Medulla oblongata (tissue), 1 donor: ENCODE measurements around the gene TRIM67.

ENCODE experiments used
- DNase-seq: peaks from one replicate; pipeline ENCODE4 v3.0.0-alpha.2; 2015; ENCODE audit errors: extremely low spot score

Gene TRIM67

DNA sequence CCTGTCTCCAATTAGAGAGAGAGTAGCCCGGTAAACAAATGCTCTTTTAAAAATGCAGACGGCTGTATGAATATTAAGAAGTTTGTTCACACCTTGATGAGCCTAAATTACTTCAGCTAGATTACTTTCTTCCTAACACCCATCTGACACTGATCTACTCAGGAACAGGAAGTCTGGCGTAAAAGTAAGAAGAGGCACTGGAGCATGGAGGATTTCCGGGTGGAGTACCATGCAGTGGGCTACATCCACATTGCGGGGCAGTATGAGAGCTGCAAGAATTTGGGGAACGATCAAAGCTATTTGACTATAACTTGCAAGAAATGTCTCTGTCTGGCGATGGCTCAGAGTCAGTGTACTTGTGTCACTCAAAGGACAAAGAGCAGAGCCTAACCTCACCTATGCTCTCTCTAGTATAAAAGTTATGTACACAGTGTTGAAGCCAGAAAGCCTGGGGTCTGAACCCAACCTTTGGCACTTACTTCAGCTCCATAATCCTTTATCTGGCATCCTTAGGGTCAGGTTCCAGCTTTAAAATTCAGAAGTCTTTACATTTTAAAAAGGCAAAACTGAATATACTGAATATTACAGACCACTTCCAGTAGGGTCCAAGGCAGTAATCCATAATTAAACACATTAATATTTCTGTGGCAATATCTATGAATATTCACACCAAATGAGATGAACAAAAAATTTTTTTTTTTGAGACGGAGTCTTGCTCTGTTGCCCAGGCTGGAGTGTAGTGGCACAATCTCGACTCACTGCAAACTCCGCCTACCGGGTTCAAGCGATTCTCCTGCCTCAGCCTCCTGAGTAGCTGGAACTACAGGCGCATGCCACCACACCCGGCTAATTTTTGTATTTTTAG, 71.2 kb downstream of the TRIM67 start:
- no peak for DNase-seq

DNA sequence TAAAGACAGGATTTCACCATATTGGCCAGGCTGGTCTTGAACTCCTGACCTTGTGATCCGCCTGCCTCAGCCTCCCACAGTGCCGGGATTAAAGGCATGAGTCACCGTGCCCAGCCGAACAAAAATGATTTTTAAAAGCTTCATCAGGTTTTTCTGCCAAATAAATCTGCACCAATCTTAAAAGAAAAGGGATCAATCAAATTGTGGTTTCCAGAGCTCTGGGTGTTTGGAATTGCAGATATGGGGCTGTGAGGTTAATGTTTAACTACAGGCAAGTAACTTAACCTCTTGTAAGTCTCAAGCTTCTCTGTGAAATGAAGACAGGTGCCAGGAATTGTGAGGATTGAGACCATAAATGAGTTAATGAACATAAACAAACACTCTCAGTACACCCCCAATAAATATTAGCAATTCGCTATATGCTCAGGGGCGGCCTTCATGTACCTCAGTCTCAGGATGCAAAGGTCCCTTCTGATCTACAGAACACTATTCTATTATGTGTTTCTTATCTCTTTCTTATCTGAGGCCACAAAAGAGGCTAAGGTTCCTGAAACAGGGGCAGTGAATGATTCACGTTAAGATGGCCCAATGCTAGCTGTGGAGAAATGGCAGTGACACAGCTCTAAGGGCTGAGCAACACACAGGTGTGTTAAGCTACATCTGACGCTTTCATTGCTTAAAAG, 72.0 kb downstream of the TRIM67 start:
- no peak for DNase-seq

DNA sequence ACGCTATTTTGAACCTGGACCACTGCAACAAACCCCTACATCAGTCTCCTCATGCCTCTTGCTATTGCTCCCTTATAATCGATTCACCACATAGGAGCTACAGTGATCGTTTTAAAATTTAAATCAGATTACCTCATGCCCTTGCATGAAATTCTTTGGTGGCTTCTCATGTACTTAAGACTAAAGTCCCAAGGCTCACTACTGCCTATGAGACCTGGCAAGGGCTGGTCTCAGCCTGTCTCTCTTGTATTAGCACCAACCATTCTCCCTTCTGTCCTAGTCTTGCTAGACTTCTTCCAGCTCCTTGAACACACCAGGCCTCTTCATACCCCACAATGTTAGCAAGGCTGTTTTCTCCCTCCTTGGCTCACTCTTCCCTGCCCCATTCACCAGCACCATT, 72.6 kb downstream of the TRIM67 start:
- no peak for DNase-seq

DNA sequence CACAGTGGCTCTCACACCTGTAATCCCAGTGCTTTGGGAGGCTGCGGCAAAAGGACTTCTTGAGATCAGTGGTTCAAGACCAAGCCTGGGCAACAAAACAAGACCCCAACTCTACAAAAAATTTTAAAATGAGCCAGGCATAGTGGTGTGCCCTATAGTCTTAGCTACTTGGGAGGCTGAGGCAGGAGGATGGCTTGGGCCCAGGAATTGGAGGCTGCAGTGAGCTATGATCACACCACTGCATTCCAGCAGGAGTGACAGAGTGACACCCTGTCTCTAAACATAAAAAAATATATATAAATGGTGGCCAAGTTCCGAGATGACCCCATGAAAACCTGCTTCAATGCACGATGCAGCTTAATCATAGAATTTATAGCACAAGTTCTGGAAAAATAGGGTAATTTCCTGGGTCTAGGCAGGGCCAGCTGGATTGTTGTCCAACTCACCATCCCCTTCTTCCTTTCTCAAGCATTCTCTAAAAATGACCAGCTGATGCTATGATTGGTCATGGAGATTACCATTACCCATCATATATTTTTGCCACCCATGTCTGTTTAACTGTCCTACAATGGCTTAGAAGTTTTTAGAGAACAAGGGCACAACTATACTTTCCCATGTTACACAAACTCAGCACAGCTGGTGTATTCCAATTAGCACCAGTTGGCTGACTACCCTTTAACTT, 73.8 kb downstream of the TRIM67 start:
- no peak for DNase-seq

DNA sequence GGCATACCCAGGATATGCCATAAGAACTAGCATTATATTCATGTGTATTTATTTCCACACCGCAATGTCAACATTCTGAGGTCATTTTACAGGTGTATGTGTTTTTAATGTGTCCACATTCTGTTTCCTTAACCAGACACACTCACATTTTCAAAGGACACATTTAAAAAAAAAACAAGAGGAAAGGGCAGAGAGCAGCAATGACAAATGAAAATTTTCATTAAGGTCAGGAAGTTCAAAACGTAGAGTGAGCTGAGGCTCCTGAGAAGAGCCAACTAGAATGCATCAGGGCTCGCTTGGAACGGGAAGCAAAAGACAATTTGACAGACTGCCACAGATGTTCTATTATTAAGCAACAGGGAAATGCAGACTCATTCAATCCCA, 74.3 kb downstream of the TRIM67 start:
- no peak for DNase-seq

DNA sequence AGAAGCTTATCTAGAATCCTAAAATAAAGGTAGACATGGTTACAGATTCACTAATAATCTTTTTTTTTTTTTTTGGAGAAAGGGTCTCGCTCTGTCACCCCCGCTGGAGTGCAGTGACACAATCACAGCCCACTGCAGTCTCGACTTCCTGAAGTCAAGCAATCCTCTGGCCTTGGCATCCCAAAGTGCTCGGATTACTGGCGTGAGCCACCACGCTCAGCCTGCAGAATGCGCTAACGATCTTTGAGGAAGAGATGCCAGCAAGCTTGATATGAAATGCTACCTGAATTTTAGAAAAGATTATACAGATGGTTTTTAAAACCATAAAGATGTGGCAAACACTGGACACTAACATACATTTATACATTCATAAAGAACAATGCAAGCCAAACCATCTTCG, 75.1 kb downstream of the TRIM67 start:
- no peak for DNase-seq

DNA sequence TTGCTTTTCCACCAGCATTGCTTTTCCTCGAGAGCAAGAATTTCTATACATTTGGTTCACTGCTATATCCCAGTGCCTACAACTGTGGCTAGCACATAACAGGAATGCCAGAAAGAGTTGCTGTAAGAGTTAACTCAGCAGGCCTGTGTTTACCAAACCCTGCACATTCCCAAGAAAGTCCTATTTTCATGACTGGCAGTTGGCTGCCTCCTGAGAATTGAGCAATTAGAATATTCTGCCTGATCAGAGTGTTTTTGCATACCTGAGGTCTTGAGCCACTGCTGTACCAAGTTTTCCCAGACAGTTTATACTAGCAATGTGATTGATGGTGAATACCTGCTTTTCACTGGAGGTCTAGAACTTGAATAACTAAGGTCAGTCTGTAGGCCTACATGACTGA, 76.4 kb downstream of the TRIM67 start:
- no peak for DNase-seq

DNA sequence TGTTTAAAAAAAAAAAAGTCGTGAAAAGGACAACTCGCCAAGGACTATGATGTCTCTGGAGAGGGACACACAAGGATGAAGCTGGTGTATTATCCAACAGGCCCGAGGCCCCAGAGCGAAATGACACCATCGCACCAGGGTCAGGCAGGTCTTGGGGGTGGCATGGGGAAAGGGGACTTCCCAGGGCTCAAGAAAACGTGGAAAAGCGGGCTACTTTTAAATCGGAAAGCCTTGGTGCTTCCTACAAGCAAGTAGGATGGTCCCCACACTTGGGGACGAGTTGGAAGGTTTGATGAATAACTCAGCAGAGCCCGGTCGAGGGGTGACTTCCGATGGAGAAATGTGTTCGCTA, 78.6 kb downstream of the TRIM67 start:
- no peak for DNase-seq

DNA sequence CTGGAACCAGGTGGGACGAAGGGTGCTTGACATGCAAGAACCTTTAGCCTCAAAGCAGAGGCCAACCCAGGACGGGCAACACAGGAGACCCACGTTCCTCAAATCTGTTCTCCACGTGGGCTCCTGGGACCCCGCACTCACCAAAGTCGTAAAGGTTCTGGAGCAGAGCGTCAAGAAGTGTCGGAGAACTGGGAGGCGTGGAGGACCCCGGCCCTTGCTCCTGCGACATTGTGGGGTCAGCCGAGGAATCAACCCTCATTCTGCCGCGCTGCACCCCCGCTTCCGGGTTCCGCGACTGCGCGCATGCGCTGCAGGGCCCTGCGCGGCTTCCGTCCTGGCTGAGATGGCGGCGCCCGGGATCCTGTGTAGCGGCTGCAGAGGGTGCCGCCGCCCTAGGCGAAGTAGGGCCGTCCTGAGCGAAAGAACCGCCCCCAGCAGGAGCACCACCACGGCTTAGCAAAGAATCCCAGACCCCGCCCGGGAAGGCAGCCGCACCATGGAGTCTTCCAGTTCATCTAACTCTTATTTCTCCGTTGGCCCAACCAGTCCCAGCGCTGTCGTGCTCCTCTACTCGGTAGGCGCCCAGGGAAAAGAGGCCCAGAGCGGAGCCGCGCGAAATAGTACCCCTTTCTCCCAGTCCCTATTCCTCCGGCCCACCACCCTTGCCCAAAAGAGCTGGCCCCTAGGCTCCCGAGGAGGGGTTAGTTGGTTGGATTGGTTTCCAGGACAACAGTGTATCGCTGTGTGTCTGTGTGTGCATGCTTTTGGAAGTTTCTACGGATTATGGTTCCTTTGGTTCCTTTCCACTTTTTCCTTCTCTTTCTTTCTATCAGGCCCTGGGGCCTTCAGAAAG, 79.3 kb downstream of the TRIM67 start, which contains the start of gene GNPAT:
Gene GNPAT, plus strand, starts transcription at position 330 of the 853 bp plus-strand sequence. Its CDS starts 167 bp downstream, at position 497.
- peak; percentile 88 for DNase-seq

DNA sequence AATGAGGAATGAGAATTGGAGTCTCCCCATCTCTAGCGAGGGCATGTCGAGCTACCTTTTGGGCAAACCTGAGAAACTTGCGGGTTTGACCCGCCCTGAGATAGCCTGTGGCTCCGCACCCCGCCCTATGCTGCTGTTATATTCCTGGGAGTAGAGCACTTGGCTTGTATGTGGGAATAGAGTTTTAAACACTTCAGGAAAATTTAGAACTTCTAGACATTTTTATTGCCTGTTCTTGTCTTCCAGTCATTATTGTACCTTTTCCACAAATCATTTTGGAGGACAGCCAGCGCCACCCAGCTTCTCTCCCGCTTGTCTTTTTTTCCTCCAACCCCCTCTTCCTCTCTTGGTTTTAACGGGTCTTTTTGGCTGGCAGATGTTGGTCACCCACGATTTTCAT, 79.9 kb downstream of the TRIM67 start:
- DNase-seq, result peak; percentile 21

DNA sequence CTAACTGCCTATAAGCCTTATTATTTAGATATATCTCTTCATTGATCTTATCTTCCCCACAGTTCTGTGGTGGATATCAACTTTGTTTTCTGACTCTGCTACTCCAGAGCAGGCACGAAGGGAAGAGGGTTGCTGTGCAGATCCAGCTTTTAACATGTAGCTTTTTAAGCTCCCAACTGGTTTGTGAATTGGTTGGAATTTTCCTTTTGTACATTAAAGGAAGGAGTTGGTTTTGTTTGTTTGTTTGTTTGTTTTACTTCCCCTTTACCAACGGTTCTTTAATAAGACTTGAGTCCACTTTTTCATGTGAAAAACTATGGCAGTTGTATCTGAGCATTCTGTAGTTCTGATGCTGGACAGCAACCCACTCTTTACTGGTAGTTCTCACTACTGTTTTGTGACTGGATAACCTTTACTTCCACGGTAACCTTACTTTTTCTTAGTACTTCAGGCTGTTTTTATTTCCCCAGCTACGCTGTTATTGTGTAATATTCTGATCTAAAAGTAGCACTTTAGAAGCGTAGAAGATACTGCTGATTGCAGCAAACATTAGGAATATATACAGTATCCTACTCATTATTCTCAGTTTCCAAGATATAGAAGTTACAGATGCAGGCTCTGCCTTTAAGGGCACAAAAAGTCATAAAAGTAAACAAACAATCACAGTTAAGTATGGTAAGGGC, 80.8 kb downstream of the TRIM67 start:
- no peak for DNase-seq

DNA sequence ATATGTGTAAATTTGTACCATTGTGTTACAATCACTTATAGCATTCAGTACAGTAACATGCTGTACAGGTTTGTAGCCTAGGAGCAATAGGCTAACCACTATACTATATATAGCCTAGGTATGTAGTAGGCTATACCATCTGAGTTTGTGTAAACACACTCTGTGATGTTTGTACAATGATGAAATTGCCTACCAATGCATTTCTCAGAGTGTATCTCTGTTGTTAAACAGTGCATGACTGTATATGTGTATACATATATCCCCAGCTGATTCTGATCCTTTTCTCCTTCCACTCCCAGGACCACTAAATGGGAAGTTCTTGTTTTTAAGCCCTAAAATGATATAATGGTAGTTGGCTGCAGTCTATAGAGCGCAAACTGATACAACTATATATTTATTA, 86.9 kb downstream of the TRIM67 start:
- no peak for DNase-seq

DNA sequence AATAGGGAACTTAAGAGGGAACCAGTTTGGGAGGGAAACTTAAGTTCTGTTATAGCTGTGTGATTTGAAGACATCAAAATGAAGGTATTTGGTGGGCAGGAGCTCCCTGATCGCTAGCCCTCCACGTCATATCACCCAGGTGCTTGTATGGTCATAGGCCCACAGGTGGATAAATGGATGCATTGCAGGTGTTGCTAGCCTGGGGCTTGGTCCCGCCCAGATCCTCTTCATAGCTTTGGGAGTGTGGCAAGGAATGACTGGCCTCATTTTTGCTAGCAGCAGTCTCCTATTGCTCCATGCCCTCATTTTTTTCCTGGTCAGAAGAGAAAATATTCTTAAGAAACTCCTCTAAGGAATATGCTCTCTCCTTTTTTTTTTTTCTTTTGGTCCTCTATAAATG, 90.5 kb downstream of the TRIM67 start:
- DNase-seq, result no peak

DNA sequence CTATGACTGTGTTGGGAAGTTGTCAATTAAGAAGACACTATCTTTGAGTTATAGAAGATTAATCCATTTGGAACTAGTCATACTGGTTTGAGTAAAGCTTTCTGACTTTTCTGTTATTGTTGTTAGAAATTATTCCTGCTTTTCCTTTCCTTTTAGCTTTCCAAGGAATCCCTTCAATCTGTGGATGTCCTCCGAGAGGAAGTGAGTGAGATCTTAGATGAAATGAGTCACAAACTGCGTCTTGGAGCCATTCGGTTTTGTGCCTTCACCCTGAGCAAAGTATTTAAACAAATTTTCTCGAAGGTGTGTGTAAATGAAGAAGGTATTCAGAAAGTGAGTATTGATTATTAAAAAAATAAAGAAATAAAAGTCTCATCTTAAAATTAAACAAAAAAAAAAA, 98.5 kb downstream of the TRIM67 start:
- DNase-seq, result no peak

DNA sequence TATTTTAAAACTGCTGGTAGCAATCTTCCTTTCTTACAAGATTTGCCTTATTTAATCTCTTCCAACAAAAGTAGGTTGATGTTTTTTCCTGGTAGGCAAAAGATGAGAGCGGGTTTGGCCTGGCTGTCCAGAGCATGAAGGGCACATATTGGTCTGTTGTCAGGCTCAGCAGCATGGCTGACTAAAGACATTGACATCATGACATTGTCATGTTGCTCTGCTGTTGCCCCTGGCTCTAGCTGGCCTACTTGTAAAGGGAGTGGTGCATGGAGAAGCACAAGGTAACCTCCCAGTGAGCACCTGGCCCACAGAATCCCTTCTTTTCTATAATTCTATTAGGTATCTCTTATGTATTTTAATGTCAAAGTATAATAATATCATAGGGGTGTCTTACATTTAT, 102.8 kb downstream of the TRIM67 start:
- DNase-seq, result no peak

DNA sequence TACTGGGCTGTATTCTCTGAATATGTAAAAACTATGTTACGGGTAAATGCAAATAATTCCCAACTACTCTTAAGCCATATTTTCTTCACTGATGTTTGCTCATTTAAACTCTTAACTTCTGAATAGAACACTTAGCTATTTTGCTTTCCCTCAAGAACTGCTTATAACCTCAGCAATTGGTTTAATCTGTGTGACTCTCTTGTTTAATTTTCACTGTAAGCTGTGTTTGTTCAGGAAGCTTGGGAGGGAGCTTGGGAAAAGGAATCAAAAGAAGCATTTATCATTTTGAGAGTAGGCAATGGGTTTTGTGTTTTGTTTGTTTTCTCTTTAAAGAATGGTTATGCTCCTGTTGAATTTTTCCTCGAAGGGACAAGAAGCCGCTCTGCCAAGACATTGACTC, 103.5 kb downstream of the TRIM67 start:
- DNase-seq, result peak; percentile 27

DNA sequence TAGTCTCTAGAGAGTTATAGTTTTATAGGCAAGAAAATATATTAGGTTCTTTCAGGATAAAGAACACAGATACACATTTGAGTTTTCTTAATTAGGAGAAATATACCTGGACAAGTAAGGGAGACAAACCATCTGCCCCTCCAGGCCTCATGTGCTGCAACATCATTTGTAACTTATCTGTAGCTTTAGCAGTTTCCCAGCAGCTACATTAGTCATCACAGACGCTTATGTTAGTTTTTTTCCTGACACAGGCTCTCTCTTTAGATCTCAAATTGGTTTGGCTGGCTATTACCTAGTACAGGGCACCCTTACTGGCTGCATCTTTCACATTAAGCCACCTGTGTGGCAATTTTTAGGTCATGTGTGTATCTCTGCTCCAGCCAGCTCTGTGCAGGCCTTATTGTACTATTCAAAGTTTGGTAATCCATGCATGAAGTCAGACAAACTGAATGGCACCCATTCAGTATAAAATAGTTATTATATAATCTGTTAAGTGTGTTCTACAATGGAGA, 105.0 kb downstream of the TRIM67 start:
- DNase-seq, result no peak
